SK-N-SH (cell line): ENCODE results near the gene HOXC5. TPM values are rescaled to one million over a fixed set of nuclear protein-coding genes. Genes with fewer than 3 reads are reported as not detected.

Source experiments
- CTCF ChIA-PET: fragments of 300-600, 350-600 bp; formaldehyde crosslinking; extraction: SDS; loops from one replicate; lab custom pipeline; 2021; lab: Yijun Ruan, JAX
- POLR2A ChIA-PET: fragments of 350-600 bp; sonication (Branson Sonifier 250); formaldehyde crosslinking; extraction: SDS; loops from one replicate; lab custom pipeline; 2020; ENCODE audit warnings: antibody characterized with exemption, inconsistent platforms; lab: Yijun Ruan, JAX
- DNase-seq: peaks from one replicate; pipeline ENCODE4 v3.0.0; 2012
- H2AFZ ChIP-seq: fragments of 200-600 bp; sonication (generic); 2 replicates; pipeline ENCODE4 v1.8.1; 2016; ENCODE audit warnings: antibody characterized with exemption, mild to moderate bottlenecking, low read depth
- H3F3A ChIP-seq: fragments of 200-600 bp; sonication (generic); replicated peaks from 2 replicates; pipeline ENCODE3; 2016; ENCODE audit warnings: antibody characterized with exemption, mild to moderate bottlenecking; ENCODE audit not compliant: insufficient read depth
- H3K27ac ChIP-seq, 2 experiments: fragments of 200-500 bp in 1 of 2; fragments of 200-600 bp in 1 of 2; sonication (Bioruptor generic) in 1 of 2; sonication (generic), shearing (Covaris generic) in 1 of 2; 2 replicates each; pipeline versions ENCODE4 v1.5.1 to v1.6.1; 2014 to 2016; ENCODE audit warnings: low read depth in 2 of 2, inconsistent platforms in 1 of 2, low read length in 1 of 2, mild to moderate bottlenecking in 1 of 2, mixed read lengths in 1 of 2
- H3K27me3 ChIP-seq: fragments of 200-600 bp; sonication (generic), shearing (Covaris generic); 2 replicates; pipeline ENCODE4 v1.6.1; 2016; ENCODE audit warnings: mixed run types; ENCODE audit not compliant: insufficient read depth
- H3K36me3 ChIP-seq, 2 experiments: fragments of 200-500 bp in 1 of 2; fragments of 200-600 bp in 1 of 2; sonication (Bioruptor generic) in 1 of 2; sonication (generic) in 1 of 2; replicated peaks in 1 of 2; 2 replicates each; pipeline versions ENCODE3 to v1.5.1; 2014 to 2016; ENCODE audit warnings: low read length in 1 of 2, mild to moderate bottlenecking in 1 of 2; ENCODE audit not compliant: insufficient read depth in 2 of 2, control insufficient read depth in 1 of 2
- H3K4me1 ChIP-seq, 2 experiments: fragments of 200-500 bp in 1 of 2; fragments of 200-600 bp in 1 of 2; sonication (Bioruptor generic) in 1 of 2; sonication (generic), shearing (Covaris generic) in 1 of 2; 2 replicates each; pipeline versions ENCODE4 v1.5.1 to v1.6.1; 2014 to 2016; ENCODE audit warnings: low read depth in 1 of 2, low read length in 1 of 2, mixed run types in 1 of 2; ENCODE audit not compliant: insufficient read depth in 2 of 2, control insufficient read depth in 1 of 2
- H3K4me2 ChIP-seq: fragments of 200-600 bp; sonication (generic), shearing (Covaris generic); 2 replicates; pipeline ENCODE4 v1.6.1; 2017; ENCODE audit warnings: mixed run types
- H3K4me3 ChIP-seq, 2 experiments: fragments of 200-500 bp in 1 of 2; fragments of 200-600 bp in 1 of 2; sonication (Bioruptor generic) in 1 of 2; sonication (generic), shearing (Covaris generic) in 1 of 2; 2 replicates each; pipeline versions ENCODE4 v1.5.1 to v1.8.1; 2014 to 2016; ENCODE audit warnings: low read depth in 2 of 2, inconsistent platforms in 1 of 2, low read length in 1 of 2, mild to moderate bottlenecking in 1 of 2, mixed read lengths in 1 of 2, moderate library complexity in 1 of 2
- H3K79me2 ChIP-seq: fragments of 200-600 bp; sonication (generic); 2 replicates; pipeline ENCODE4 v1.8.1; 2017; ENCODE audit warnings: mild to moderate bottlenecking; ENCODE audit not compliant: insufficient read depth
- H3K9ac ChIP-seq: fragments of 200-600 bp; sonication (generic); 2 replicates; pipeline ENCODE4 v1.6.1; 2017; ENCODE audit warnings: mixed run types
- H3K9me2 ChIP-seq: fragments of 200-600 bp; sonication (generic); 2 replicates; pipeline ENCODE4 v1.6.1; 2017; ENCODE audit warnings: mixed run types
- H3K9me3 ChIP-seq: fragments of 200-600 bp; sonication (generic); 2 replicates; pipeline ENCODE4 v1.6.1; 2017; ENCODE audit warnings: mixed run types, mild to moderate bottlenecking, moderate library complexity
- H4K20me1 ChIP-seq: fragments of 200-600 bp; sonication (generic); 2 replicates; pipeline ENCODE4 v1.6.1; 2017; ENCODE audit warnings: mild to moderate bottlenecking, mixed run types; ENCODE audit not compliant: insufficient read depth
- CHD2 ChIP-seq: fragments of 150-350 bp; IDR thresholded peaks from 2 replicates; pipeline ENCODE4 v1.6.1; 2018; ENCODE audit warnings: low read length; ENCODE audit not compliant: partially characterized antibody
- EP300 ChIP-seq, 2 experiments: IDR thresholded peaks; 2 replicates each; pipeline versions ENCODE4 v1.4.0 to v1.6.1; 2012; ENCODE audit warnings: borderline replicate concordance in 1 of 2, low read depth in 1 of 2, low read length in 1 of 2
- FOXJ3 ChIP-seq: sonication (generic); formaldehyde crosslinking; IDR thresholded peaks from 2 replicates; pipeline ENCODE4 v1.5.1; 2020; ENCODE audit warnings: mild to moderate bottlenecking, missing genetic modification reagents
- FOXM1 ChIP-seq: IDR thresholded peaks from 2 replicates; pipeline ENCODE4 v1.4.0; 2012; ENCODE audit warnings: low read depth, mild to moderate bottlenecking
- GABPA ChIP-seq: IDR thresholded peaks from 2 replicates; pipeline ENCODE4 v1.4.0; 2012; ENCODE audit warnings: low read depth, mild to moderate bottlenecking
- GATA2 ChIP-seq: sonication (generic); formaldehyde crosslinking; IDR thresholded peaks from 2 replicates; pipeline ENCODE4 v1.5.0; 2020; ENCODE audit warnings: mild to moderate bottlenecking, missing genetic modification reagents
- JUND ChIP-seq: IDR thresholded peaks from 2 replicates; pipeline ENCODE4 v1.4.0; 2012
- MEF2A ChIP-seq: IDR thresholded peaks from 2 replicates; pipeline ENCODE4 v1.4.0; 2012; ENCODE audit warnings: low read depth, borderline replicate concordance
- MXI1 ChIP-seq: IDR thresholded peaks from 2 replicates; pipeline ENCODE4 v1.6.1; 2012; ENCODE audit warnings: mild to moderate bottlenecking, low read depth, low read length, improper control_type of control experiment
- NFIC ChIP-seq: IDR thresholded peaks from 2 replicates; pipeline ENCODE4 v1.4.0; 2012; ENCODE audit warnings: borderline replicate concordance
- POLR2AphosphoS5 ChIP-seq: IDR thresholded peaks from 2 replicates; pipeline ENCODE4 v1.6.1; 2012; ENCODE audit warnings: low read depth, low read length
- REST ChIP-seq: IDR thresholded peaks from 2 replicates; pipeline ENCODE4 v1.6.1; 2012; ENCODE audit warnings: mild to moderate bottlenecking, low read depth, low read length, moderate library complexity
- RFX5 ChIP-seq: IDR thresholded peaks from 2 replicates; pipeline ENCODE4 v1.6.1; 2012; ENCODE audit warnings: mild to moderate bottlenecking, improper control_type of control experiment, low read length
- SMC3 ChIP-seq: IDR thresholded peaks from 2 replicates; pipeline ENCODE4 v1.6.1; 2012; ENCODE audit warnings: low read depth, low read length, improper control_type of control experiment
- TCF12 ChIP-seq: IDR thresholded peaks from 2 replicates; pipeline ENCODE4 v1.4.0; 2012
- YY1 ChIP-seq: IDR thresholded peaks from 2 replicates; pipeline ENCODE4 v1.4.0; 2012; ENCODE audit warnings: low read depth, mild to moderate bottlenecking
- WGBS: methylation state at CpG from one replicate; pipeline ENCODE4 v1.1.6; 2017; ENCODE audit warnings: low lambda C conversion rate; 5-methylcytosine and 5-hydroxymethylcytosine counted together
- polyA plus RNA-seq, 3 experiments: library from polyadenylated mRNA; depleted of rRNA; stranded (reverse); fragments of >200 nt; gene quantifications; 2 replicates each; pipeline ENCODE4 v1.2.3, GENCODE V29; 2012
- TF ChIP-seq, protein P1 (sequence below): IDR thresholded peaks from 2 replicates; pipeline ENCODE4 v1.4.0; 2012; ENCODE audit warnings: low read depth, borderline replicate concordance

HOXC5 gene
- polyA plus RNA-seq, 1 of the 3 experiments (the other 2 are of a cell fraction) = 2.1 TPM

DNA sequence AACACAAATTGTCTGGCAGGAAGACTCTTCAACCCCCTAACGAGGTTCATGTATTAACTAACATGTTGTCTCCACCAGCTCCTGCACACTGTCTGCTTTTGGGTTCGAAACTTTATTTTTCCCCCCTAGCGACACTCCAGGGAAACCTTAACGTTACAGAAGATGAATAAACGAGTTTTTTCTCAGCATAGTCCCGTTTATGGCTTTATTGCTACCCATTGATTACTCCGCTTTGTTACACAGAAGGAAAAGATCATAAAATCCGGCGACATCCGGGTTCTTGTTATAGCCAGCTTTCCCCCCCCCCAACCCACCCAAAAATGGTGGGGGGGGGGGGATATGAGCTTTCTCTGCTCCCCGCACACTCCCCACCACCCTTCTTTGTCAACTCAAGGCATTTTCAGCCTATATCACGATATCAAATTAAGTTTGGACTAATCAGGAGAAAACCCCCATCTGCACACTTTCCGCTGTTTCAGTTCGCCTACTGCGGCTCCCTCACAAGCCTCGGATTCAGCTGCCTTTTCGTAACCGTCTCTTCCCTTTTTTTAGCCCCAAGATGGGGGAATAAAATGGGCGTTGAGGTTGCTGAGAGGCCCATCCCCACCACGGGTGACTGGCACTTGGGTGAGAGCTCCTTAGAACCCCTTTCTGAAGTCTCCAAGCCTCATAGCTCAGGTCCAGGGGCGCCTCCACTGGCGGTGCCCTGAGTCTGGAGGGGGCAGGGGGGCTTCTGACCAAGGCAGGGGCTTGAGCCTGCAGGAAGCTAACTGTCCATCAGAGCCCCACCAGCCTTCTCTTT is 6.0 kb upstream of the HOXC5 start:
- Histone ChIP-seq H3F3A (no peaks in the 10 kb centered on the region), H3K36me3 (no peaks in the 10 kb centered on the region), H3K27me3 (no peaks in the 10 kb centered on the region), H3K9ac (no peak overlapping the region), H3K4me3 (no peak overlapping the region), H3K4me1 (peaks cover 0 to 28% of the 10 kb centered on the region in 2 experiments; a peak in 1 of 4 replicates), H3K4me2 (no peak overlapping the region), H2AFZ (no peak overlapping the region), H3K9me3 (no peaks in the 10 kb centered on the region), H3K9me2 (no peaks in the 10 kb centered on the region), H4K20me1 (no peaks in the 10 kb centered on the region), H3K79me2 (no peaks in the 10 kb centered on the region), H3K27ac (no peak overlapping the region)
- ChIA-PET CTCF (interaction anchor here (0.7 to 23.2 kb wide), 5 partner anchors 20 to 188 kb away, joined by 3 to 548 read pairs (median 107); partner anchors contain the start of genes HOXC10, HOXC8 and SMUG1), POLR2A (interaction anchor here (0.7 kb wide), 1 partner anchor 108 kb away, joined by 3 read pairs; no protein-coding TSS in a partner anchor)
- 92% methylated on average over 22 of the region's 22 CpGs for whole genome bisulfite sequencing
- no peak for TF ChIP-seq GATA2 (CRISPR knock-in tag)
- no peak for TF ChIP-seq RFX5
- TF ChIP-seq, protein P1, sequence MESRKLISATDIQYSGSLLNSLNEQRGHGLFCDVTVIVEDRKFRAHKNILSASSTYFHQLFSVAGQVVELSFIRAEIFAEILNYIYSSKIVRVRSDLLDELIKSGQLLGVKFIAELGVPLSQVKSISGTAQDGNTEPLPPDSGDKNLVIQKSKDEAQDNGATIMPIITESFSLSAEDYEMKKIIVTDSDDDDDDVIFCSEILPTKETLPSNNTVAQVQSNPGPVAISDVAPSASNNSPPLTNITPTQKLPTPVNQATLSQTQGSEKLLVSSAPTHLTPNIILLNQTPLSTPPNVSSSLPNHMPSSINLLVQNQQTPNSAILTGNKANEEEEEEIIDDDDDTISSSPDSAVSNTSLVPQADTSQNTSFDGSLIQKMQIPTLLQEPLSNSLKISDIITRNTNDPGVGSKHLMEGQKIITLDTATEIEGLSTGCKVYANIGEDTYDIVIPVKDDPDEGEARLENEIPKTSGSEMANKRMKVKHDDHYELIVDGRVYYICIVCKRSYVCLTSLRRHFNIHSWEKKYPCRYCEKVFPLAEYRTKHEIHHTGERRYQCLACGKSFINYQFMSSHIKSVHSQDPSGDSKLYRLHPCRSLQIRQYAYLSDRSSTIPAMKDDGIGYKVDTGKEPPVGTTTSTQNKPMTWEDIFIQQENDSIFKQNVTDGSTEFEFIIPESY = no peak
- no peak for TF ChIP-seq TCF12
- no peak for TF ChIP-seq SMC3
- no peak for TF ChIP-seq MXI1
- no peak for TF ChIP-seq NFIC
- TF ChIP-seq POLR2AphosphoS5 = no peak
- no peak for TF ChIP-seq CHD2
- no peak for TF ChIP-seq GABPA
- no peak for TF ChIP-seq REST
- no peak for TF ChIP-seq FOXM1
- no peak for TF ChIP-seq MEF2A
- TF ChIP-seq JUND = no peak
- no peak for TF ChIP-seq FOXJ3 (CRISPR knock-in tag)
- TF ChIP-seq EP300 (IDR thresholded peaks at IDR 0.05; ENCODE audit: borderline replicate concordance in 1 of 2, low read depth in 1 of 2, low read length in 1 of 2) = no peak
- no peak for TF ChIP-seq YY1
- DNase-seq = no peak
